H9 (cell line): ENCODE measurements around the gene ZNF654. TPM values are rescaled to one million over a fixed set of nuclear protein-coding genes. Genes with fewer than 3 reads are reported as not detected.

Experiments
- DNase-seq: peaks from one replicate; pipeline ENCODE4 v3.0.0-alpha.2; 2017
- H2AFZ ChIP-seq: one replicate; pipeline ENCODE4 v1.6.1; 2013; ENCODE audit warnings: mild to moderate bottlenecking, low read length, control low read depth, moderate library complexity
- H2AK5ac ChIP-seq: 2 replicates; pipeline ENCODE4 v1.6.1; 2013; ENCODE audit warnings: low read length, control low read depth, mixed read lengths; ENCODE audit not compliant: insufficient read length
- H2BK120ac ChIP-seq: one replicate; pipeline ENCODE4 v1.6.1; 2013; ENCODE audit warnings: low read depth, mild to moderate bottlenecking, low read length, control low read depth, inconsistent platforms; ENCODE audit not compliant: poor library complexity, severe bottlenecking
- H2BK12ac ChIP-seq: 2 replicates; pipeline ENCODE4 v1.6.1; 2013; ENCODE audit warnings: low read length, control low read depth, mixed read lengths, low read depth; ENCODE audit not compliant: insufficient read length
- H2BK15ac ChIP-seq: 2 replicates; pipeline ENCODE4 v1.6.1; 2013; ENCODE audit warnings: low read depth, low read length, control low read depth
- H2BK20ac ChIP-seq: one replicate; pipeline ENCODE4 v1.6.1; 2013; ENCODE audit warnings: low read depth, mild to moderate bottlenecking, low read length, control low read depth, inconsistent platforms; ENCODE audit not compliant: poor library complexity, severe bottlenecking
- H2BK5ac ChIP-seq: 2 replicates; pipeline ENCODE4 v1.6.1; 2013; ENCODE audit warnings: low read length, control low read depth, mixed read lengths; ENCODE audit not compliant: insufficient read length
- H3K14ac ChIP-seq: 2 replicates; pipeline ENCODE4 v1.6.1; 2013; ENCODE audit warnings: low read length, control low read depth; ENCODE audit not compliant: insufficient read depth
- H3K18ac ChIP-seq: 2 replicates; pipeline ENCODE4 v1.6.1; 2013; ENCODE audit warnings: low read depth, mild to moderate bottlenecking, mixed read lengths, low read length, control low read depth; ENCODE audit not compliant: insufficient read length
- H3K23ac ChIP-seq: 2 replicates; pipeline ENCODE4 v1.6.1; 2013; ENCODE audit warnings: low read length, control low read depth, mixed read lengths, low read depth; ENCODE audit not compliant: insufficient read length
- H3K23me2 ChIP-seq: 2 replicates; pipeline ENCODE4 v1.6.1; 2013; ENCODE audit warnings: low read depth, mild to moderate bottlenecking, mixed read lengths, low read length, control low read depth; ENCODE audit not compliant: insufficient read length, poor library complexity, severe bottlenecking
- H3K27ac ChIP-seq: 2 replicates; pipeline ENCODE4 v1.5.1; 2013; ENCODE audit warnings: low read length, control low read depth, mixed read lengths, low read depth; ENCODE audit not compliant: insufficient read length
- H3K27me3 ChIP-seq: 2 replicates; pipeline ENCODE4 v1.6.1; 2013; ENCODE audit warnings: low read length, control low read depth, inconsistent platforms; ENCODE audit not compliant: insufficient read depth
- H3K4ac ChIP-seq: 2 replicates; pipeline ENCODE4 v1.6.1; 2013; ENCODE audit warnings: low read depth, mild to moderate bottlenecking, control low read depth, inconsistent platforms, low read length, moderate library complexity
- H3K4me1 ChIP-seq: 2 replicates; pipeline ENCODE4 v1.6.1; 2013; ENCODE audit warnings: low read length, control low read depth, inconsistent platforms; ENCODE audit not compliant: insufficient read depth
- H3K4me2 ChIP-seq: 2 replicates; pipeline ENCODE4 v1.6.1; 2013; ENCODE audit warnings: low read length, control low read depth, mixed read lengths; ENCODE audit not compliant: insufficient read length, insufficient read depth
- H3K56ac ChIP-seq: 2 replicates; pipeline ENCODE4 v1.6.1; 2013; ENCODE audit warnings: low read depth, mild to moderate bottlenecking, mixed read lengths, low read length, control low read depth; ENCODE audit not compliant: insufficient read length
- H3K79me1 ChIP-seq: 2 replicates; pipeline ENCODE4 v1.6.1; 2013; ENCODE audit warnings: low read depth, mild to moderate bottlenecking, moderate library complexity, low read length, control low read depth, inconsistent platforms; ENCODE audit not compliant: insufficient read depth, poor library complexity, severe bottlenecking
- H3K79me2 ChIP-seq: 2 replicates; pipeline ENCODE4 v1.6.1; 2013; ENCODE audit warnings: low read length, control low read depth, inconsistent platforms; ENCODE audit not compliant: insufficient read depth
- H3K9ac ChIP-seq: 2 replicates; pipeline ENCODE4 v1.6.1; 2013; ENCODE audit warnings: low read length, control low read depth, mixed read lengths; ENCODE audit not compliant: insufficient read length; ENCODE audit errors: extremely low read depth
- H3K9me3 ChIP-seq: one replicate; pipeline ENCODE4 v1.6.1; 2013; ENCODE audit warnings: low read depth, low read length, inconsistent platforms; ENCODE audit not compliant: control insufficient read depth
- H3T11ph ChIP-seq: one replicate; pipeline ENCODE4 v1.6.1; 2013; ENCODE audit warnings: mild to moderate bottlenecking, low read length, control low read depth, inconsistent platforms
- H4K20me1 ChIP-seq: one replicate; pipeline ENCODE4 v1.6.1; 2013; ENCODE audit not compliant: control insufficient read depth, insufficient read length, insufficient read depth
- H4K5ac ChIP-seq: 2 replicates; pipeline ENCODE4 v1.6.1; 2013; ENCODE audit warnings: low read depth, mild to moderate bottlenecking, mixed read lengths, low read length, control low read depth; ENCODE audit not compliant: insufficient read length
- H4K8ac ChIP-seq: replicated peaks from 2 replicates; pipeline ENCODE4 v1.6.1; 2013; ENCODE audit warnings: low read length, control low read depth, mixed read lengths, low read depth; ENCODE audit not compliant: insufficient read length
- H4K91ac ChIP-seq: 2 replicates; pipeline ENCODE4 v1.6.1; 2013; ENCODE audit warnings: low read depth, mild to moderate bottlenecking, moderate library complexity, mixed read lengths, low read length, control low read depth; ENCODE audit not compliant: insufficient read length
- H3K27ac Mint-ChIP-seq, 3 experiments: 2 replicates in 2 of 3; 3 replicates in 1 of 3; pipeline ENCODE4 v1.8.0; 2020 to 2021; ENCODE audit warnings: mixed read lengths in 3 of 3, mild to moderate bottlenecking in 1 of 3, moderate library complexity in 1 of 3
- H3K27me3 Mint-ChIP-seq: 2 replicates; pipeline ENCODE4 v1.8.0; 2021; ENCODE audit warnings: low read depth, mild to moderate bottlenecking, moderate library complexity, mixed read lengths
- H3K36me3 Mint-ChIP-seq, 3 experiments: 2 replicates in 2 of 3; 3 replicates in 1 of 3; pipeline ENCODE4 v1.8.0; 2020 to 2021; ENCODE audit warnings: low read depth in 3 of 3, mixed read lengths in 3 of 3; ENCODE audit not compliant: insufficient read depth in 1 of 3
- H3K4me1 Mint-ChIP-seq, 2 experiments: 2 replicates each; pipeline ENCODE4 v1.8.0; 2020; ENCODE audit warnings: mixed read lengths in 2 of 2
- H3K4me3 Mint-ChIP-seq, 2 experiments: 2 replicates in 1 of 2; 3 replicates in 1 of 2; pipeline ENCODE4 v1.8.0; 2020 to 2021; ENCODE audit warnings: mild to moderate bottlenecking in 2 of 2, mixed read lengths in 2 of 2, moderate library complexity in 1 of 2
- H3K9me3 Mint-ChIP-seq, 2 experiments: 2 replicates in 1 of 2; 3 replicates in 1 of 2; pipeline ENCODE4 v1.8.0; 2020; ENCODE audit warnings: mild to moderate bottlenecking in 2 of 2, mixed read lengths in 2 of 2, moderate library complexity in 1 of 2
- WGBS: extraction: QIAGEN DNeasy Blood & Tissue Kit; methylation state at CpG from one replicate; pipeline ENCODE4 v1.1.7; 2013; ENCODE audit warnings: missing lambda C conversion rate, low lambda C conversion rate, mixed read lengths; ENCODE audit not compliant: insufficient read length; ENCODE audit errors: extremely low coverage; 5-methylcytosine and 5-hydroxymethylcytosine counted together
- total RNA-seq: library from RNA; stranded (reverse); gene quantifications from 2 replicates; pipeline ENCODE4 v1.2.1, GENCODE V29; 2021
- TF ChIP-seq, protein P1 (sequence below): fragments of 200-600 bp; sonication (generic); conservative IDR thresholded peaks from 3 replicates; pipeline ENCODE4 v1.8.0; 2021; ENCODE audit warnings: antibody characterized with exemption, mild to moderate bottlenecking

Gene ZNF654
- total RNA-seq, 1 experiment from 2014 or later: 8.7 TPM

DNA sequence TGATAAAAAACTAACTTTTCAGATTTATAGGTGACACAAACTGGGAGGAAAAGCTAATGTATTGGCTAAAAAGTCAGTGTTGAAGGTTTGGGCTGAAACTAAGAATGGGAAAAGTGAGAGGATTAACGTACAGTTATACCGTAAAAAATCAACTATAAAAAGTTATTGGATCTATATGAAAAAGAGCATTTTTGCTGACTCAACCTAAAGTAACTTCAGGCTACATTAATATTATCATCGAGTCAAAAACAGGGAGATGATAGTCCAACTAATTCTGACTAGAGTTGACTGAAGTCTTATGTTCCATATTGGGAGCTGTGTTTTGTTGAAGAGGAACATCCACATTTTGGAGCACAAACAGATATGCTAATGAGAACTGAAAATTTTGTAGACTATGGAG, 19.9 kb downstream of the ZNF654 start:
- Histone ChIP-seq H3K4me2 (no peak overlapping the region), H2BK12ac (no peak overlapping the region), H3K79me2 (no peaks in the 10 kb centered on the region), H3K27me3 (no peaks in the 10 kb centered on the region), H3K79me1 (no peaks in the 10 kb centered on the region), H2AK5ac (no peak overlapping the region), H2BK15ac (no peak overlapping the region), H3K4ac (no peak overlapping the region), H3K56ac (no peak overlapping the region), H4K91ac (no peak overlapping the region), H2AFZ (no peak overlapping the region), H3K14ac (no peak overlapping the region), H3K23me2 (no peaks in the 10 kb centered on the region), H2BK5ac (no peak overlapping the region), H4K8ac (no peak overlapping the region), H2BK20ac (no peak overlapping the region), H3K23ac (no peak overlapping the region), H3K27ac (no peak overlapping the region), H3K4me1 (no peaks in the 10 kb centered on the region), H3K9me3 (no peaks in the 10 kb centered on the region), H2BK120ac (no peak overlapping the region), H4K5ac (no peak overlapping the region), H4K20me1 (no peaks in the 10 kb centered on the region), H3T11ph (no peak overlapping the region), H3K9ac (no peak overlapping the region), H3K18ac (no peak overlapping the region)
- TF ChIP-seq, protein P1, sequence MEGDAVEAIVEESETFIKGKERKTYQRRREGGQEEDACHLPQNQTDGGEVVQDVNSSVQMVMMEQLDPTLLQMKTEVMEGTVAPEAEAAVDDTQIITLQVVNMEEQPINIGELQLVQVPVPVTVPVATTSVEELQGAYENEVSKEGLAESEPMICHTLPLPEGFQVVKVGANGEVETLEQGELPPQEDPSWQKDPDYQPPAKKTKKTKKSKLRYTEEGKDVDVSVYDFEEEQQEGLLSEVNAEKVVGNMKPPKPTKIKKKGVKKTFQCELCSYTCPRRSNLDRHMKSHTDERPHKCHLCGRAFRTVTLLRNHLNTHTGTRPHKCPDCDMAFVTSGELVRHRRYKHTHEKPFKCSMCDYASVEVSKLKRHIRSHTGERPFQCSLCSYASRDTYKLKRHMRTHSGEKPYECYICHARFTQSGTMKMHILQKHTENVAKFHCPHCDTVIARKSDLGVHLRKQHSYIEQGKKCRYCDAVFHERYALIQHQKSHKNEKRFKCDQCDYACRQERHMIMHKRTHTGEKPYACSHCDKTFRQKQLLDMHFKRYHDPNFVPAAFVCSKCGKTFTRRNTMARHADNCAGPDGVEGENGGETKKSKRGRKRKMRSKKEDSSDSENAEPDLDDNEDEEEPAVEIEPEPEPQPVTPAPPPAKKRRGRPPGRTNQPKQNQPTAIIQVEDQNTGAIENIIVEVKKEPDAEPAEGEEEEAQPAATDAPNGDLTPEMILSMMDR: no peak
- no peak for DNase-seq
- Mint-ChIP-seq H3K36me3 (peaks cover 9 to 11% (median 11%) of the 10 kb centered on the region in 3 experiments; a peak in 6 of 7 replicates), H3K27me3 (no peaks in the 10 kb centered on the region), H3K9me3 (peaks cover 4 to 9% of the 10 kb centered on the region in 2 experiments), H3K4me1 (peaks cover 0 to 5% of the 10 kb centered on the region in 2 experiments; a peak in 2 of 4 replicates), H3K4me3 (no peak overlapping the region), H3K27ac (no peak overlapping the region)
- WGBS: no CpG with 5 or more reads among the region's 3 CpGs
